ENCODE measurements around the gene THBS4.

The THBS4 gene

GRCh38 chr5:80048084-80048780, 13.1 kb downstream of the THBS4 start:
- no peak for DNase-seq (ENCODE audit: low spot score)

DNA sequence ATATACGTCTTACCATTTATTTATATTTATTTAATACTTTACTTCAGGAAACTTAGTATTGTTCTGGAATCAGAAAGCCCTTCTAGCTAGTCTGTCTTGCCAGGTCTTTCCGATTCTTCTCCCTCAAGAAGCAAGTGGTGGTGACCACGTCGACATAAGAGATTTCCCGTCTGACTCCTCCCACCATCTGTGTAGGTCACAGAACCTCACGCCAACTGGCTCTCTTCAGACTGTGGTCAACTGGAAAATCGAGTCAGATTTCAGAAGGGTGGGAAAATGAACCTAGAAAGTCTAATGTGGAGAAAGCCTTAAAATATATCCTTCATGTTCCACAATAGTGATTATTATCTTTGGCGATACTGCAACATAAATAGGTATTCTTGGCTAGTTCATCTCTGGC, 17.3 kb downstream of the THBS4 start:
- no peak for DNase-seq (ENCODE audit: low spot score)

GRCh38 chr5:80054682-80055081, 19.5 kb downstream of the THBS4 start:
- DNase-seq (ENCODE audit: low spot score), result no peak

GRCh38 chr5:80055491-80056170, 20.5 kb downstream of the THBS4 start:
- no peak for DNase-seq (ENCODE audit: low spot score)

DNA sequence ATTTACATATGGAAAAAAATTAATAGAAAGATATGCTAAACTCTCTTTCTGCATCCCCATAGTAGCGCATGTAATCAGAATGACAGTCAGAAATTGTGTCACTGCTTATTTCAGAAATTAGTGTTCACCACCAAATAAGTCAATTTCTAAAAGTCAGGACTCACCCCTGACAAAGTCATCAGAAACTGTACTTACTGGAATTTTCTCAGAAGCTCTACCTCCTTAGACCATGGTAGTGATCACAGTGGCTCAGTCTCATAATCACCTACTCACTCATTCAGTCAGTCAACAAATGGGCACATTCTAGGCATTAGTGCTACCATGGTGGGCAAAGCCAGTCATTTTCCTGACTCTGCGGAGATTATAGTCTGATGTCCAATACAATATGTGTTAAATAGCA, 22.0 kb downstream of the THBS4 start:
- DNase-seq (ENCODE audit: low spot score), result no peak

DNA sequence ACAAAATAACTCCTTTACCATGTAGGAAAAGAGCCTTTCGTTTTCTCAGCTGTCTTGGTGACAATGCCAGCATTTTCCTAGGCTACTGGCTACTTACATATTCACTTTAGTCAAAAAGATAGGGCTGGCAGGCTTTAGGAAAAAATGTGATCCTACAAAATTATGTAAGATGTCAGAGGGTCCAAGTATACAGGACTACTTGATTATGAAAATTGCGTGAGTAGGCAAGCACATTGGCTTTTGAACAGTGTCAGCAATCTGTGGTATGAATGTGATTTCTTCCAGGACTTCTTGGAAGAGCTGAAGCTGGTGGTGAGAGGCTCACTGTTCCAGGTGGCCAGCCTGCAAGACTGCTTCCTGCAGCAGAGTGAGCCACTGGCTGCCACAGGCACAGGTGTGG, 22.8 kb downstream of the THBS4 start:
- no peak for DNase-seq (ENCODE audit: low spot score)

DNA sequence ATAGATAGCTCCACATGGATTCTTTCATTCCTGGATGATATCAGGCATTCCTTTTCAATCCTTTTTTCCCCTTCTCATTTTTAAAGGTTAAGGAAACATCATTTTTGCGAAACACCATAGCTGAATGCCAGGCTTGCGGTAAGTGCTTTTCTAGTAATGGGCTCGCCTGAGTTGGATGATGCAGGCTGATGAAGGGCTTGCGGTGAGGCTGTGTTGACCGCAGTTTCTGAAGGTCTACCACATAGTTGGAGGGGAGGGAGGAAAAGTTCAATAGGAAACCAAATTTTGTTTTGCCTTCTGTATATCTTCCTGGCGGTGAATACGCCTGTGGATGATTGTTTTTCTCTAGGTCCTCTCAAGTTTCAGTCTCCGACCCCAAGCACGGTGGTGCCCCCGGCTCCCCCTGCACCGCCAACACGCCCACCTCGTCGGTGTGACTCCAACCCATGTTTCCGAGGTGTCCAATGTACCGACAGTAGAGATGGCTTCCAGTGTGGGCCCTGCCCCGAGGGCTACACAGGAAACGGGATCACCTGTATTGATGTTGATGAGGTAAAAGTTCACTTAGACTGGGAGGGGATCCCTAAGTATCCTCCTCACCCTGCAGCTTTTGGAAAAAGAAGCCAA, 24.3 kb downstream of the THBS4 start:
- DNase-seq (ENCODE audit: low spot score), result no peak

- DNase-seq (ENCODE audit: low spot score), result no peak
These were observed 25.8 kb downstream of the THBS4 start for GRCh38 chr5:80060966-80061365.

GRCh38 chr5:80061547-80061946, 26.4 kb downstream of the THBS4 start:
- no peak for DNase-seq (ENCODE audit: low spot score)

DNA sequence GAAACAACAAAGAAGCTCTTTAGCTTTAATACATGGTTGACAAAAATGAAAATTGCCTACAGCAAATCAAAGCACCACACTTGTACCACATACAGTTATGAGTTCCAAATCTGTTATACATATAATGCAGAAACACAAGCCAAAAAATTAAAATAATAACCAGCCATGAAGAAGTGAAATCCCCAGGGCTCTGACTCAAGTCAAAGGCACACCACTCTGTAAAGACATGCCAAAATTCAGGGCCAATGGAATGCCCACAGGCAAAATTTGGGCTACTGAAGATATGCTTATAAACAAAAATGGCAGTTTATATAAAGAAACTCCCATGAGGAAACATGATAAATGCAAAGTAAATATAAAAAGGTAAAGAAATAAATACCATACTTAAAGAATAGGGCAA, 29.0 kb downstream of the THBS4 start:
- no peak for DNase-seq (ENCODE audit: low spot score)

DNA sequence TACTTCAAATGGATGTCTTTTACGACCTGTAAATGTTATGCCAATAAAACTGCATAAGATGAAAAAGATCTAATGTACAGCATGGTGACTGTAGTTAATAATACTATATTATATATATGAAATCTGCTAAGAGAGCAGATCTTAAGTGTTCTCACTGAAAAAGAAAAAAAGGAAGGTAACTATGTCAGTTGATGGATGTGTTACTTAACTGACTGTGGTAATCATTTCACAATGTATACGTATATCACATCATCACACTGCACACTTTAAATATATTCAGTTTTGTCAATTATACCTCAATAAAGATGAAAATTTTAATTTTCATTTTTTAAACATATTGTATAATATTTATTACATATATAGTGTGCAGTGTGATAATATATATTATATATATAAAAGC, 31.9 kb downstream of the THBS4 start:
- no peak for DNase-seq (ENCODE audit: low spot score)

DNA sequence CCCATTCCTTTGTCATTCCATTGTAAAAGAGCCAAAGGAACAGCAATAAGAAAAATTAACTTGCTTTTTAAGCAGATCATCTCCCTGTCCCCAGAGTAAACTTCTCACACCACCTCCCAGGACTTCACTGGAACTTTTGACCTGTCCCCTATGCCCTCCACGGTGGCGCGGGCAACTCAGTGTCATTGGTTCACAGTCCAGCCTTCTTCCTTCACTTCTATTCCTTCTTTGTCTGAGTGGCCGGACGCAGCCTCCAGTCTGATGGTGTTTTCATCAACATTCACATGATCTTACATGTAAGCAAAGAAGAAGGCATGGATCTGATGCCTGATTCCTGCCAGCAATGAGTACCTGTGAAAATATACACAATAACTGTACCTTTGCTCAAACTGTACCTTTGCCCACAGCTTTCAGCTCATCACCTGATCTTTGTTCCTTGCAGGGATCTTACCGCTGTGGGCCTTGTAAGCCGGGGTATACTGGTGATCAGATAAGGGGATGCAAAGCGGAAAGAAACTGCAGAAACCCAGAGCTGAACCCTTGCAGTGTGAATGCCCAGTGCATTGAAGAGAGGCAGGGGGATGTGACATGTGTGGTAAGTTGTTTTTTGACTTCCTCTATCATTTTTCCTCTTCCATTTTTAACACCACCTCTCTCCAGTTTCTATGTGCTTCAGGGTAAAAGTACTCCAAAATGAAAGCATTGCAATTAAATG, 32.5 kb downstream of the THBS4 start:
- DNase-seq (ENCODE audit: low spot score), result no peak

DNA sequence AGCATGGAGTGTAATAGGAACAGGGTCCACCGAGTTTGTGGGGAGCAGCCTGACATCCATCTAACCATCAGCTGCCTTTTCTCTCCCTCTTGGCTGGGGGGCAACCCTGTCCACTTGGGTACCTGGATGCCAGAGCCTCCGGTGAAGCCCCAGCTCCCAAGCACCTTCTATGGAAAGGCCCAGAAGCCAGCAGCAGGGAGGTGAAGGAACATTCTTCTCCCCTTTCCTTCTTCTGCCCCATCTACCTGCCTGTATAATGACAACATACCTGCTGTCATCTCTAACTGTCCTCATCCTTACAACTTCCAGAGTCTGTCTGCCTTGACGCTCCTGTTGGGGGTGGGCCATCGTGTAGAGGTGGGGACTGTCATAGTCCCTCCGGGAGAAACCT, 33.1 kb downstream of the THBS4 start:
- DNase-seq (ENCODE audit: low spot score), result no peak

GRCh38 chr5:80068775-80069174, 33.6 kb downstream of the THBS4 start:
- DNase-seq (ENCODE audit: low spot score), result no peak

- DNase-seq (ENCODE audit: low spot score), result peak; percentile 67
These were observed 34.2 kb downstream of the THBS4 start for GRCh38 chr5:80069251-80069800.

GRCh38 chr5:80069918-80070318, 34.8 kb downstream of the THBS4 start:
- peak; percentile 43 for DNase-seq (ENCODE audit: low spot score)

GRCh38 chr5:80070338-80071056, 35.3 kb downstream of the THBS4 start:
- no peak for DNase-seq (ENCODE audit: low spot score)

DNA sequence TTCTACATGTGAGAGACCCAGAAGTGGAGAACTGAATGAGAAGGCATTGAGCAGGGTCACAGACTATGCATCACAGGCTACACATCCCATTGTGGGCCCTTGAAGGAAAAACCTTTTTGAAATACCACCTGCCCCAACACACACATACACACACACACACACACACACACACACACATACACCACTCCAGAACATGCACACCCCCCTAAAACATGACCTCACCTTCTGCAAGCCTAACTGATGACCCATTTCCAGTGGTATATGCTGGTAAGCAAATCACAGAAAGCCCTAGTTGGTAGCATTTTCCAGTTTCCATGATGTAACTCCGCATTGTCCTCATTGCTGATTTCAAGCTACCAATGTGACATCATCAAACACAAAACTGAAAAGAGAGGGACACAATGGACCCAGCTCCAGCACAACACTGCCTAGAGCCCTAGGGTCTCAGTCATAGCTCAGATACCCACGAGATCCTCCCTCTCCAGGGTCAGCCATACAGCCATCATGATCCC, 36.4 kb downstream of the THBS4 start:
- no peak for DNase-seq (ENCODE audit: low spot score)

DNA sequence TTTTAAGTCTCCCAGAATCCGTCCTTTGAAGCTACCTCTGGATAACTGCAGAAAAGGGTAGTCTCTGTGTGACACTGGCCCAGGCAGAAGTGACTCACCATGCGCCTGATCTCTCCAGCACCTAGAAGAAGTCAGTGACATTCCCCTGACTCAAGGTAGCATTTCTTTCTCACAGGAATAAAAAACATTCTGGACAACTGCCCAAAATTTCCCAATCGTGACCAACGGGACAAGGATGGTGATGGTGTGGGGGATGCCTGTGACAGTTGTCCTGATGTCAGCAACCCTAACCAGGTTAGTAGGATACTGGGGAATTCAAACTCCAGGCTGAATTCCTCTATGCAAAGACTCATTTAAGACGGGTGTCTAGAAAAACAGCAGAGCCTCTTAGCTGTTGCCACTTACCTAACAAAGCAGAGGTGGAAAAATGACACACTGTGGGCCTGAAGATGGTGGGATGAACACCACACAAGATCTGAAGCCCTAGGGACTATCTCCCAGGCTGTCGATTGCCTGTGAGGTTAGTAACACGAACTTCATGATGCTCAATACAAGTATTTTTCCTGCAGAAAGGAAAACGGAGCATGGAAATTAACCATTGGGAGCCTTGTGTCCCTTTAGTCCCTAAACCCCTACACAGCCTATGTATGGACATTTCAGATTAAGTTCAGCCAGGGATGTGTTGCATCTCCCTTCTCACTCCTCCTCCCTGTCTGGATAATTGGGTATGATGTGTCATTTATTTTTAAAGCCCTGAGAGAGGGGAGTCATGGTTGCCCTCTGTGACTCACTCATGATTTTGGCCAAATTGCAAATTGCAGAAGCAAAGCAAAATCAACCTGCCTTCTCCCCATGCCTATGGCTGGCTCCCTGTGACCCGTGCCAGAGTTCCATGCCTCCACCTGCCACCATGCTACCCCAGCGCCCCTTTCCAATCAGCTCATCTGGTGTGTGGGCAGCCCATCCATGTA, 37.2 kb downstream of the THBS4 start:
- DNase-seq (ENCODE audit: low spot score), result no peak

Measured in D341Med (cell line).